Measurements from ENCODE around the gene ARID3A.

The ARID3A gene

GRCh38 chr19:917323-918151 lies 8.3 kb upstream of the ARID3A start, which contains the start of gene KISS1R:
KISS1R (plus strand) TSS chr19:917333; CDS start chr19:917503, 170 bp downstream.
- TF ChIP-seq ZNF274 (IDR thresholded peaks at IDR 0.05; ENCODE audit: low read depth, low read length) (no peak), YY1 (IDR thresholded peaks at IDR 0.05; ENCODE audit: insufficient read depth, insufficient read length) (no peak), SUZ12 (IDR thresholded peaks at IDR 0.05; ENCODE audit: extremely low read depth, insufficient read depth, insufficient read length) (peak; percentile 77)
- Histone ChIP-seq H3K4me3 (ENCODE audit: insufficient read length, low read depth) (peak within 1 kb of the TSS; percentile 71), H3K36me3 (ENCODE audit: insufficient read depth, insufficient read length, low read length) (no peaks in the 10 kb centered on the region), H3K9me3 (ENCODE audit: insufficient read depth, low read length) (no peaks in the 10 kb centered on the region), H3K9ac (ENCODE audit: insufficient read length, low read depth) (peak within 1 kb of the TSS; percentile 72), H3K27me3 (ENCODE audit: insufficient read depth, insufficient read length) (peaks cover 57% of the 10 kb centered on the region), H3K4me1 (ENCODE audit: insufficient read depth, insufficient read length) (peaks cover 25% of the 10 kb centered on the region)
- DNase-seq (ENCODE audit: low read depth, low spot score) = peak; percentile 65

- Histone ChIP-seq H3K36me3 (ENCODE audit: insufficient read depth, insufficient read length, low read length) (no peaks in the 10 kb centered on the region), H3K9ac (ENCODE audit: insufficient read length, low read depth) (peak overlapping the region; percentile 42)
Measured at GRCh38 chr19:918152-918437, 7.7 kb upstream of the ARID3A start.

GRCh38 chr19:918481-919198 lies 7.2 kb upstream of the ARID3A start:
- H3K36me3 ChIP-seq (ENCODE audit: insufficient read depth, insufficient read length, low read length) = no peaks in the 10 kb centered on the region
- TF ChIP-seq ZNF274 (IDR thresholded peaks at IDR 0.05; ENCODE audit: low read depth, low read length) = no peak
- TF ChIP-seq SUZ12 (IDR thresholded peaks at IDR 0.05; ENCODE audit: extremely low read depth, insufficient read depth, insufficient read length) = no peak
- peaks cover 23% of the 10 kb centered on the region for H3K4me1 ChIP-seq (ENCODE audit: insufficient read depth, insufficient read length)
- peak overlapping the region; percentile 71 for H3K4me3 ChIP-seq (ENCODE audit: insufficient read length, low read depth)
- no peaks in the 10 kb centered on the region for H3K9me3 ChIP-seq (ENCODE audit: insufficient read depth, low read length)
- DNase-seq (ENCODE audit: low read depth, low spot score) = no peak
- peaks cover 54% of the 10 kb centered on the region for H3K27me3 ChIP-seq (ENCODE audit: insufficient read depth, insufficient read length)
- peak overlapping the region; percentile 32 for H3K9ac ChIP-seq (ENCODE audit: insufficient read length, low read depth)

More at GRCh38 chr19:918152-918437, 7.7 kb upstream of the ARID3A start:
- TF ChIP-seq SUZ12 (IDR thresholded peaks at IDR 0.05; ENCODE audit: extremely low read depth, insufficient read depth, insufficient read length) (no peak), YY1 (IDR thresholded peaks at IDR 0.05; ENCODE audit: insufficient read depth, insufficient read length) (no peak), ZNF274 (IDR thresholded peaks at IDR 0.05; ENCODE audit: low read depth, low read length) (no peak)
- peak overlapping the region; percentile 71 for H3K4me3 ChIP-seq (ENCODE audit: insufficient read length, low read depth)
- no peak for DNase-seq (ENCODE audit: low read depth, low spot score)
- no peaks in the 10 kb centered on the region for H3K9me3 ChIP-seq (ENCODE audit: insufficient read depth, low read length)
- H3K27me3 ChIP-seq (ENCODE audit: insufficient read depth, insufficient read length) = peaks cover 57% of the 10 kb centered on the region
- H3K4me1 ChIP-seq (ENCODE audit: insufficient read depth, insufficient read length) = peaks cover 25% of the 10 kb centered on the region

- H3K9ac ChIP-seq (ENCODE audit: insufficient read length, low read depth) = peak overlapping the region; percentile 10
- H3K4me1 ChIP-seq (ENCODE audit: insufficient read depth, insufficient read length) = peaks cover 25% of the 10 kb centered on the region
- no peaks in the 10 kb centered on the region for H3K36me3 ChIP-seq (ENCODE audit: insufficient read depth, insufficient read length, low read length)
- no peaks in the 10 kb centered on the region for H3K9me3 ChIP-seq (ENCODE audit: insufficient read depth, low read length)
- DNase-seq (ENCODE audit: low read depth, low spot score) = no peak
- TF ChIP-seq ZNF274 (IDR thresholded peaks at IDR 0.05; ENCODE audit: low read depth, low read length) (no peak), SUZ12 (IDR thresholded peaks at IDR 0.05; ENCODE audit: extremely low read depth, insufficient read depth, insufficient read length) (peak; percentile 86), YY1 (IDR thresholded peaks at IDR 0.05; ENCODE audit: insufficient read depth, insufficient read length) (no peak)
- peaks cover 52% of the 10 kb centered on the region for H3K27me3 ChIP-seq (ENCODE audit: insufficient read depth, insufficient read length)
- peak overlapping the region; percentile 21 for H3K4me3 ChIP-seq (ENCODE audit: insufficient read length, low read depth)
Measured at GRCh38 chr19:919199-920050, 6.4 kb upstream of the ARID3A start.

- no peak for DNase-seq (ENCODE audit: low read depth, low spot score)
- Histone ChIP-seq H3K4me3 (ENCODE audit: insufficient read length, low read depth) (peak overlapping the region; percentile 22), H3K4me1 (ENCODE audit: insufficient read depth, insufficient read length) (peaks cover 25% of the 10 kb centered on the region), H3K27me3 (ENCODE audit: insufficient read depth, insufficient read length) (peaks cover 48% of the 10 kb centered on the region), H3K36me3 (ENCODE audit: insufficient read depth, insufficient read length, low read length) (no peaks in the 10 kb centered on the region), H3K9me3 (ENCODE audit: insufficient read depth, low read length) (no peaks in the 10 kb centered on the region), H3K9ac (ENCODE audit: insufficient read length, low read depth) (peak overlapping the region; percentile 21)
- TF ChIP-seq YY1 (IDR thresholded peaks at IDR 0.05; ENCODE audit: insufficient read depth, insufficient read length) (no peak), ZNF274 (IDR thresholded peaks at IDR 0.05; ENCODE audit: low read depth, low read length) (no peak), SUZ12 (IDR thresholded peaks at IDR 0.05; ENCODE audit: extremely low read depth, insufficient read depth, insufficient read length) (peak; percentile 74)
Measured at GRCh38 chr19:920051-920864, 5.6 kb upstream of the ARID3A start.

GRCh38 chr19:924553-925086 lies 1.2 kb upstream of the ARID3A start:
- H3K9ac ChIP-seq (ENCODE audit: insufficient read length, low read depth) = peak overlapping the region; percentile 87
- DNase-seq (ENCODE audit: low read depth, low spot score) = no peak
- H3K36me3 ChIP-seq (ENCODE audit: insufficient read depth, insufficient read length, low read length) = peaks cover 14% of the 10 kb centered on the region
- peaks cover 22% of the 10 kb centered on the region for H3K4me1 ChIP-seq (ENCODE audit: insufficient read depth, insufficient read length)
- peaks cover 19% of the 10 kb centered on the region for H3K27me3 ChIP-seq (ENCODE audit: insufficient read depth, insufficient read length)
- H3K9me3 ChIP-seq (ENCODE audit: insufficient read depth, low read length) = no peaks in the 10 kb centered on the region
- H3K4me3 ChIP-seq (ENCODE audit: insufficient read length, low read depth) = peak overlapping the region; percentile 86
- no peak for TF ChIP-seq ZNF274 (IDR thresholded peaks at IDR 0.05; ENCODE audit: low read depth, low read length)
- TF ChIP-seq YY1 (IDR thresholded peaks at IDR 0.05; ENCODE audit: insufficient read depth, insufficient read length) = no peak
- no peak for TF ChIP-seq SUZ12 (IDR thresholded peaks at IDR 0.05; ENCODE audit: extremely low read depth, insufficient read depth, insufficient read length)
